HCT116 (cell line): ENCODE measurements around the gene IGFN1. TPM values are rescaled to one million over a fixed set of nuclear protein-coding genes. Genes with fewer than 3 reads are reported as not detected.
A peak's percentile ranks its signal among the peaks of the same experiment; 100 is the strongest.

Source experiments
- ATAC-seq: fragments of 200-7000 bp; cut with Tn5 transposase; 2 replicates; pipeline ENCODE4 v1.9.1; 2020; ENCODE audit warnings: mild to moderate bottlenecking, moderate library complexity
- BruUV-seq: library from RNA; stranded (reverse); fragments of 400-500 nt; replicated peaks from 2 replicates; lab custom pipeline; 2021; lab: Mats Ljungman, UMichigan
- CTCF ChIA-PET: fragments of 300-600 bp; sonication (Branson Sonifier 250); formaldehyde crosslinking; loops from one replicate; lab custom pipeline; 2021; ENCODE audit warnings: antibody characterized with exemption; lab: Charles Lee
- POLR2A ChIA-PET: fragments of 300-600, 350-600 bp; sonication (Branson Sonifier 250); formaldehyde crosslinking; loops from one replicate; lab custom pipeline; 2021; ENCODE audit warnings: antibody characterized with exemption; lab: Charles Lee
- RAD21 ChIA-PET, 2 experiments: fragments of 300-600 bp; sonication (Branson Sonifier 250); formaldehyde crosslinking; loops; one replicate each; lab custom pipeline; 2023; ENCODE audit warnings: low total read pairs in 2 of 2; ENCODE audit not compliant: uncharacterized antibody in 2 of 2, unreplicated experiment in 2 of 2, low non-redundant PET in 1 of 2; lab: Charles Lee
- DNase-seq: peaks from one replicate; pipeline ENCODE4 v3.0.0-alpha.2; 2010; ENCODE audit warnings: low read depth, low spot score
- H2AFZ ChIP-seq: fragments of 200-600 bp; shearing (Covaris generic), sonication (generic); 2 replicates; pipeline ENCODE4 v1.6.1; 2017; ENCODE audit warnings: low read depth, mixed run types, mixed read lengths, antibody characterized with exemption, low read length; ENCODE audit not compliant: poor library complexity, severe bottlenecking
- H3K27ac ChIP-seq: 2 replicates; pipeline ENCODE4 v1.5.1; 2012; ENCODE audit warnings: low read depth, low read length
- H3K27me3 ChIP-seq: fragments of 200-600 bp; sonication (generic); 2 replicates; pipeline ENCODE4 v1.6.1; 2016; ENCODE audit warnings: mixed run types, low read length, mixed read lengths; ENCODE audit not compliant: insufficient read depth
- H3K36me3 ChIP-seq, 2 experiments: fragments of 200-500 bp in 1 of 2; fragments of 200-600 bp in 1 of 2; sonication (Bioruptor generic) in 1 of 2; sonication (generic) in 1 of 2; 2 replicates each; pipeline versions ENCODE4 v1.5.1 to v1.6.1; 2014 to 2016; ENCODE audit warnings: low read length in 2 of 2, inconsistent platforms in 1 of 2, mixed read lengths in 1 of 2, mixed run types in 1 of 2; ENCODE audit not compliant: insufficient read depth in 2 of 2, control insufficient read depth in 1 of 2
- H3K4me1 ChIP-seq, 2 experiments: fragments of 200-600 bp in 1 of 2; sonication (generic) in 1 of 2; 2 replicates each; pipeline versions ENCODE4 v1.5.1 to v1.6.1; 2012 to 2017; ENCODE audit warnings: low read length in 2 of 2, inconsistent platforms in 1 of 2, mild to moderate bottlenecking in 1 of 2, mixed read lengths in 1 of 2, mixed run types in 1 of 2, moderate library complexity in 1 of 2; ENCODE audit not compliant: insufficient read depth in 2 of 2, control insufficient read depth in 1 of 2
- H3K4me2 ChIP-seq: fragments of 200-600 bp; sonication (generic); 2 replicates; pipeline ENCODE4 v1.6.1; 2017; ENCODE audit warnings: mixed run types, low read length, mixed read lengths
- H3K4me3 ChIP-seq, 2 experiments: fragments of 200-600 bp in 1 of 2; sonication (generic) in 1 of 2; replicated peaks in 1 of 2; 2 replicates each; pipeline ENCODE4 v1.5.1; 2011 to 2016; ENCODE audit warnings: low read length in 2 of 2, control low read depth in 1 of 2, low read depth in 1 of 2, mild to moderate bottlenecking in 1 of 2, mixed read lengths in 1 of 2, mixed run types in 1 of 2
- H3K79me2 ChIP-seq: fragments of 200-600 bp; sonication (generic); 2 replicates; pipeline ENCODE4 v1.6.1; 2017; ENCODE audit warnings: mild to moderate bottlenecking, mixed run types, low read length, moderate library complexity, mixed read lengths; ENCODE audit not compliant: insufficient read depth
- H3K9ac ChIP-seq: fragments of 200-600 bp; sonication (generic); 2 replicates; pipeline ENCODE4 v1.6.1; 2016; ENCODE audit warnings: low read length, mixed read lengths
- H3K9me2 ChIP-seq: fragments of 200-600 bp; sonication (generic), shearing (Covaris generic); 2 replicates; pipeline ENCODE4 v1.6.1; 2017; ENCODE audit warnings: mixed run types, mild to moderate bottlenecking, moderate library complexity; ENCODE audit not compliant: insufficient read depth
- H3K9me3 ChIP-seq, 2 experiments: fragments of 200-500 bp in 1 of 2; fragments of 200-600 bp in 1 of 2; sonication (Bioruptor generic) in 1 of 2; sonication (generic) in 1 of 2; 2 replicates each; pipeline ENCODE4 v1.6.1; 2014 to 2017; ENCODE audit warnings: low read length in 2 of 2, mixed read lengths in 2 of 2, inconsistent platforms in 1 of 2, low read depth in 1 of 2, mild to moderate bottlenecking in 1 of 2, mixed run types in 1 of 2, moderate library complexity in 1 of 2; ENCODE audit not compliant: control insufficient read depth in 1 of 2, insufficient read depth in 1 of 2
- H4K20me1 ChIP-seq: fragments of 200-600 bp; sonication (generic), shearing (Covaris generic); 2 replicates; pipeline ENCODE4 v1.6.1; 2017; ENCODE audit warnings: mixed run types, mild to moderate bottlenecking, moderate library complexity; ENCODE audit not compliant: insufficient read depth
- ATF3 ChIP-seq: IDR thresholded peaks from 2 replicates; pipeline ENCODE4 v1.6.1; 2012
- CBX3 ChIP-seq: IDR thresholded peaks from 2 replicates; pipeline ENCODE4 v1.6.1; 2012; ENCODE audit warnings: low read depth
- EGR1 ChIP-seq: IDR thresholded peaks from 2 replicates; pipeline ENCODE4 v1.6.1; 2012; ENCODE audit warnings: low read depth
- EZH2 ChIP-seq: fragments of 200-600 bp; sonication (generic); IDR thresholded peaks from 2 replicates; pipeline ENCODE4 v1.6.1; 2017; ENCODE audit warnings: antibody characterized with exemption, mixed run types
- EZH2phosphoT487 ChIP-seq: fragments of 200-600 bp; IDR thresholded peaks from 2 replicates; pipeline ENCODE4 v1.6.1; 2018; ENCODE audit warnings: antibody characterized with exemption, borderline replicate concordance
- FOSL1 ChIP-seq: IDR thresholded peaks from 2 replicates; pipeline ENCODE4 v1.6.1; 2012; ENCODE audit warnings: low read depth
- JUND ChIP-seq: IDR thresholded peaks from 2 replicates; pipeline ENCODE4 v1.6.1; 2012
- MAX ChIP-seq: IDR thresholded peaks from 2 replicates; pipeline ENCODE4 v1.6.1; 2012
- POLR2A ChIP-seq: IDR thresholded peaks from 2 replicates; pipeline ENCODE4 v1.7.0; 2011; ENCODE audit warnings: borderline replicate concordance; ENCODE audit not compliant: insufficient read depth, insufficient read length; ENCODE audit errors: extremely low read depth
- POLR2AphosphoS5 ChIP-seq: IDR thresholded peaks from 2 replicates; pipeline ENCODE4 v1.6.1; 2011; ENCODE audit warnings: mild to moderate bottlenecking, low read depth, low read length, moderate library complexity
- RAD21 ChIP-seq: IDR thresholded peaks from 2 replicates; pipeline ENCODE4 v1.6.1; 2012; ENCODE audit warnings: low read depth, mild to moderate bottlenecking
- REST ChIP-seq: IDR thresholded peaks from 2 replicates; pipeline ENCODE4 v1.6.1; 2012; ENCODE audit warnings: low read depth
- SIN3A ChIP-seq: IDR thresholded peaks from 2 replicates; pipeline ENCODE4 v1.6.1; 2012; ENCODE audit warnings: low read depth
- SP1 ChIP-seq: IDR thresholded peaks from 2 replicates; pipeline ENCODE4 v1.6.1; 2012; ENCODE audit warnings: low read depth
- TCF7L2 ChIP-seq: IDR thresholded peaks from 2 replicates; pipeline ENCODE4 v1.7.0; 2011; ENCODE audit warnings: borderline replicate concordance, inconsistent platforms; ENCODE audit not compliant: insufficient read depth, insufficient read length; ENCODE audit errors: extremely low read depth
- YY1 ChIP-seq: IDR thresholded peaks from 2 replicates; pipeline ENCODE4 v1.6.1; 2011; ENCODE audit warnings: low read length, low read depth, moderate library complexity, mild to moderate bottlenecking; ENCODE audit not compliant: insufficient replicate concordance; ENCODE audit errors: extremely low read depth
- ZFX ChIP-seq: fragments of 450-650 bp; IDR thresholded peaks from 2 replicates; pipeline ENCODE4 v1.6.1; 2017
- intact Hi-C: fragments of 100-400 bp; cut with micrococcal nuclease; formaldehyde crosslinking; loops from 2 replicates; pipeline ENCODE4 v1.10.0; 2022
- total RNA-seq: library from RNA; stranded (reverse); gene quantifications from one replicate; pipeline ENCODE4 v1.2.1, GENCODE V29; 2021; ENCODE audit not compliant: unreplicated experiment

The IGFN1 gene
- total RNA-seq, 1 experiment from 2014 or later: not detected

- peak overlapping the region; percentile 78 for H3K4me2 ChIP-seq
These were observed 84.6 kb downstream of the IGFN1 start for GRCh38 chr1:201275253-201275666.

GRCh38 chr1:201276891-201277290, 86.3 kb downstream of the IGFN1 start:
- no peak overlapping the region for H3K4me3 ChIP-seq
- intact Hi-C loops: no loop called here
- H3K9ac ChIP-seq: no peak overlapping the region
- ChIA-PET RAD21 (no interaction called here), CTCF (no interaction called here), POLR2A (interaction anchor here (0.7 kb wide), 1 partner anchor 14 kb away, joined by 3 read pairs; no protein-coding TSS in a partner anchor)
- H3K9me2 ChIP-seq: no peaks in the 10 kb centered on the region
- no peaks in the 10 kb centered on the region for H3K36me3 ChIP-seq
- no peaks in the 10 kb centered on the region for H3K79me2 ChIP-seq
- no peak overlapping the region for H3K4me2 ChIP-seq
- H3K4me1 ChIP-seq: peaks cover 21 to 30% of the 10 kb centered on the region in 2 experiments
- H3K27me3 ChIP-seq: peaks cover 4% of the 10 kb centered on the region; the same call in 1 of the 2 replicates
- H3K9me3 ChIP-seq: no peaks in the 10 kb centered on the region
- BruUV-seq: no TSS peak
- H2AFZ ChIP-seq: no peak overlapping the region
- DNase-seq (no peak), ATAC-seq (no peak)
- no peaks in the 10 kb centered on the region for H4K20me1 ChIP-seq
- no peak overlapping the region for H3K27ac ChIP-seq
- TF ChIP-seq ZFX (no peak), RAD21 (no peak), EZH2phosphoT487 (no peak), POLR2A (no peak), SIN3A (no peak), POLR2AphosphoS5 (no peak), YY1 (no peak), REST (no peak), EZH2 (no peak), EGR1 (no peak)

More at GRCh38 chr1:201275253-201275666, 84.6 kb downstream of the IGFN1 start:
- intact Hi-C loops: loop anchor here (1.0 kb wide), 1 partner anchor 9 kb away; no protein-coding TSS in a partner anchor
- H3K4me1 ChIP-seq: peaks cover 21 to 30% of the 10 kb centered on the region in 2 experiments
- peak overlapping the region; percentile 9 to 40 for H3K4me3 ChIP-seq
- H3K79me2 ChIP-seq: no peaks in the 10 kb centered on the region
- ATAC-seq (peak; percentile 93), DNase-seq (peak; percentile 79)
- H3K36me3 ChIP-seq: no peaks in the 10 kb centered on the region
- H3K9me2 ChIP-seq: no peaks in the 10 kb centered on the region
- no peaks in the 10 kb centered on the region for H3K9me3 ChIP-seq
- H3K27ac ChIP-seq: peak overlapping the region; percentile 33
- H4K20me1 ChIP-seq: no peaks in the 10 kb centered on the region
- ChIA-PET POLR2A (interaction anchor here (0.9 to 1.9 kb wide), 3 partner anchors 9 to 15 kb away, joined by 3 to 5 read pairs (median 4); no protein-coding TSS in a partner anchor), RAD21 (no interaction called here), CTCF (interaction anchor here (1.0 to 1.8 kb wide), 3 partner anchors 8 to 21 kb away, joined by 3 to 8 read pairs (median 4); no protein-coding TSS in a partner anchor)
- H3K27me3 ChIP-seq: peaks cover 7% of the 10 kb centered on the region; the same call in 1 of the 2 replicates
- TF ChIP-seq ATF3: no peak
- TF ChIP-seq CBX3: no peak; the same call in 1 of the 2 replicates
- TF ChIP-seq MAX: peak; percentile 66
- peak; percentile 84 for TF ChIP-seq FOSL1
- TF ChIP-seq TCF7L2: peak; percentile 26
- TF ChIP-seq JUND: peak; percentile 86
- peak; percentile 73 for TF ChIP-seq POLR2AphosphoS5
- TF ChIP-seq RAD21: peak; percentile 23; the same call in 1 of the 2 replicates
- peak; percentile 87 for TF ChIP-seq SP1
- no peak for TF ChIP-seq POLR2A
- TF ChIP-seq ZFX: peak; percentile 7; the same call in 1 of the 2 replicates
- no peak; the same call in 1 of the 2 replicates for TF ChIP-seq SIN3A
- peak overlapping the region; percentile 73 for H2AFZ ChIP-seq
- peak overlapping the region; percentile 34 for H3K9ac ChIP-seq
- BruUV-seq: no TSS peak
